Measurements from ENCODE around the gene CHST3.

The CHST3 gene

GRCh38 chr10:72049472-72049871, 85.3 kb downstream of the CHST3 start:
- H3K9ac ChIP-seq (ENCODE audit: low read depth, low read length, poor library complexity, severe bottlenecking), result no peak overlapping the region
- no peaks in the 10 kb centered on the region for H4K20me1 ChIP-seq (ENCODE audit: insufficient read depth, low read length, poor library complexity, severe bottlenecking)
- H3K9me2 ChIP-seq (replicated peaks; ENCODE audit: low read depth, low read length), result no peaks in the 10 kb centered on the region
- no peaks in the 10 kb centered on the region for H3K27me3 ChIP-seq (ENCODE audit: insufficient read depth, low read length, poor library complexity, severe bottlenecking)
- no peak overlapping the region for H2AFZ ChIP-seq (ENCODE audit: low read length)
- H3K4me2 ChIP-seq (ENCODE audit: low read depth, low read length, poor library complexity, severe bottlenecking), result no peak overlapping the region
- no peak overlapping the region for H3K4me3 ChIP-seq (ENCODE audit: low read length, poor library complexity, severe bottlenecking)
- no peaks in the 10 kb centered on the region for H3F3A ChIP-seq (ENCODE audit: low read depth)
- H3K36me3 ChIP-seq (ENCODE audit: insufficient read depth, low read length), result no peaks in the 10 kb centered on the region
- H3K9me3 ChIP-seq (ENCODE audit: insufficient read depth, low read depth, low read length), result no peaks in the 10 kb centered on the region
- no peaks in the 10 kb centered on the region for H3K4me1 ChIP-seq (ENCODE audit: insufficient read depth, low read length, poor library complexity, severe bottlenecking)
- no peaks in the 10 kb centered on the region for H3K79me2 ChIP-seq (ENCODE audit: insufficient read depth, low read length)
- TF ChIP-seq EZH2phosphoT487 (IDR thresholded peaks at IDR 0.05; ENCODE audit: borderline replicate concordance), result no peak
- no peak for TF ChIP-seq CTCF (conservative IDR thresholded peaks at IDR 0.05; ENCODE audit: low read length)

- Histone ChIP-seq H3K9me3 (ENCODE audit: insufficient read depth, low read depth, low read length) (no peaks in the 10 kb centered on the region), H3K36me3 (ENCODE audit: insufficient read depth, low read length) (no peaks in the 10 kb centered on the region), H3K9ac (ENCODE audit: low read depth, low read length, poor library complexity, severe bottlenecking) (no peak overlapping the region), H3K4me3 (ENCODE audit: low read length, poor library complexity, severe bottlenecking) (no peak overlapping the region), H4K20me1 (ENCODE audit: insufficient read depth, low read length, poor library complexity, severe bottlenecking) (no peaks in the 10 kb centered on the region), H3K9me2 (replicated peaks; ENCODE audit: low read depth, low read length) (no peaks in the 10 kb centered on the region), H2AFZ (ENCODE audit: low read length) (no peak overlapping the region), H3K27me3 (ENCODE audit: insufficient read depth, low read length, poor library complexity, severe bottlenecking) (no peaks in the 10 kb centered on the region), H3K4me1 (ENCODE audit: insufficient read depth, low read length, poor library complexity, severe bottlenecking) (no peaks in the 10 kb centered on the region), H3F3A (ENCODE audit: low read depth) (no peaks in the 10 kb centered on the region), H3K4me2 (ENCODE audit: low read depth, low read length, poor library complexity, severe bottlenecking) (no peak overlapping the region), H3K79me2 (ENCODE audit: insufficient read depth, low read length) (no peaks in the 10 kb centered on the region)
- TF ChIP-seq CTCF (conservative IDR thresholded peaks at IDR 0.05; ENCODE audit: low read length) (no peak), EZH2phosphoT487 (IDR thresholded peaks at IDR 0.05; ENCODE audit: borderline replicate concordance) (no peak)
Measured at GRCh38 chr10:72049969-72050781, 86.0 kb downstream of the CHST3 start.

- TF ChIP-seq CTCF (conservative IDR thresholded peaks at IDR 0.05; ENCODE audit: low read length), result no peak
- TF ChIP-seq EZH2phosphoT487 (IDR thresholded peaks at IDR 0.05; ENCODE audit: borderline replicate concordance), result no peak
Measured at GRCh38 chr10:72050873-72051272, 86.7 kb downstream of the CHST3 start.

More at GRCh38 chr10:72050873-72051272, 86.7 kb downstream of the CHST3 start:
- Histone ChIP-seq H2AFZ (ENCODE audit: low read length) (no peak overlapping the region), H3F3A (ENCODE audit: low read depth) (no peaks in the 10 kb centered on the region), H3K27me3 (ENCODE audit: insufficient read depth, low read length, poor library complexity, severe bottlenecking) (no peaks in the 10 kb centered on the region), H3K4me1 (ENCODE audit: insufficient read depth, low read length, poor library complexity, severe bottlenecking) (no peaks in the 10 kb centered on the region), H3K9ac (ENCODE audit: low read depth, low read length, poor library complexity, severe bottlenecking) (no peak overlapping the region), H4K20me1 (ENCODE audit: insufficient read depth, low read length, poor library complexity, severe bottlenecking) (no peaks in the 10 kb centered on the region), H3K4me3 (ENCODE audit: low read length, poor library complexity, severe bottlenecking) (no peak overlapping the region), H3K79me2 (ENCODE audit: insufficient read depth, low read length) (no peaks in the 10 kb centered on the region), H3K36me3 (ENCODE audit: insufficient read depth, low read length) (no peaks in the 10 kb centered on the region), H3K9me2 (replicated peaks; ENCODE audit: low read depth, low read length) (no peaks in the 10 kb centered on the region), H3K9me3 (ENCODE audit: insufficient read depth, low read depth, low read length) (no peaks in the 10 kb centered on the region), H3K4me2 (ENCODE audit: low read depth, low read length, poor library complexity, severe bottlenecking) (no peak overlapping the region)
